SU-DHL-6 (cell line): ENCODE measurements around the gene NMUR2.

Source experiments
- H2AFZ ChIP-seq: fragments of 200-600 bp; sonication (generic); 2 replicates; pipeline ENCODE4 v1.6.1; 2014; ENCODE audit warnings: low read depth, mild to moderate bottlenecking, moderate library complexity, mixed read lengths, antibody characterized with exemption, low read length; ENCODE audit not compliant: severe bottlenecking
- H3F3A ChIP-seq: fragments of 200-600 bp; shearing (Covaris generic); 2 replicates; pipeline ENCODE4 v1.6.0; 2016; ENCODE audit warnings: antibody characterized with exemption, mild to moderate bottlenecking; ENCODE audit not compliant: insufficient read depth
- H3K27ac ChIP-seq: fragments of 200-600 bp; sonication (generic); 2 replicates; pipeline ENCODE4 v1.5.1; 2016; ENCODE audit warnings: low read depth, mild to moderate bottlenecking, low read length, moderate library complexity, mixed read lengths
- H3K27me3 ChIP-seq: fragments of 200-600 bp; sonication (generic), shearing (Covaris generic); 2 replicates; pipeline ENCODE4 v1.6.0; 2014; ENCODE audit warnings: mild to moderate bottlenecking, low read length
- H3K36me3 ChIP-seq: fragments of 200-600 bp; sonication (generic); 2 replicates; pipeline ENCODE4 v1.6.1; 2014; ENCODE audit warnings: mild to moderate bottlenecking, low read length, mixed read lengths
- H3K4me2 ChIP-seq: fragments of 300-600, 200-600 bp; shearing (Covaris generic), sonication (generic); 2 replicates; pipeline ENCODE4 v1.6.0; 2014; ENCODE audit warnings: low read length, low read depth, mild to moderate bottlenecking; ENCODE audit not compliant: poor library complexity, severe bottlenecking
- H3K4me3 ChIP-seq: fragments of 200-600 bp; sonication (generic); 2 replicates; pipeline ENCODE4 v1.5.1; 2014; ENCODE audit warnings: antibody characterized with exemption, low read length, mild to moderate bottlenecking, mixed read lengths; ENCODE audit not compliant: insufficient read depth, poor library complexity, severe bottlenecking
- H3K79me2 ChIP-seq: fragments of 200-600 bp; sonication (generic); 2 replicates; pipeline ENCODE4 v1.6.1; 2014; ENCODE audit warnings: mild to moderate bottlenecking, low read length, moderate library complexity; ENCODE audit not compliant: insufficient read depth
- H3K9ac ChIP-seq: fragments of 200-600 bp; sonication (generic); 2 replicates; pipeline ENCODE4 v1.7.0; 2014; ENCODE audit warnings: mild to moderate bottlenecking, low read length
- H3K9me2 ChIP-seq: fragments of 200-600 bp; sonication (generic); replicated peaks from 2 replicates; pipeline ENCODE4 v1.6.1; 2014; ENCODE audit warnings: low read length; ENCODE audit not compliant: insufficient read depth
- H3K9me3 ChIP-seq: fragments of 200-600 bp; sonication (generic); 2 replicates; pipeline ENCODE4 v1.6.1; 2014; ENCODE audit warnings: low read length, mixed read lengths; ENCODE audit not compliant: insufficient read depth
- H4K20me1 ChIP-seq: fragments of 200-600 bp; sonication (generic); 2 replicates; pipeline ENCODE4 v1.6.1; 2014; ENCODE audit warnings: low read depth, mild to moderate bottlenecking, antibody characterized with exemption, low read length, moderate library complexity, mixed read lengths
- CTCF ChIP-seq: fragments of 200-600 bp; sonication (generic); IDR thresholded peaks from one replicate; pipeline ENCODE4 v1.5.1; 2017; ENCODE audit warnings: antibody characterized with exemption, mild to moderate bottlenecking, low read length, moderate library complexity; ENCODE audit not compliant: insufficient read depth, poor library complexity, severe bottlenecking
- EZH2phosphoT487 ChIP-seq: fragments of 200-600 bp; sonication (generic), shearing (Covaris generic); conservative IDR thresholded peaks from 2 replicates; pipeline ENCODE4 v1.6.1; 2018; ENCODE audit warnings: mild to moderate bottlenecking, antibody characterized with exemption, low read length, moderate library complexity, mixed read lengths

The NMUR2 gene

GRCh38 chr5:152437866-152438265, 32.8 kb upstream of the NMUR2 start:
- Histone ChIP-seq H4K20me1 (no peaks in the 10 kb centered on the region), H3K36me3 (no peaks in the 10 kb centered on the region), H3K9me3 (no peaks in the 10 kb centered on the region), H2AFZ (no peak overlapping the region), H3K9ac (no peak overlapping the region), H3K79me2 (no peaks in the 10 kb centered on the region), H3F3A (no peaks in the 10 kb centered on the region), H3K9me2 (no peaks in the 10 kb centered on the region), H3K27ac (no peak overlapping the region), H3K27me3 (no peaks in the 10 kb centered on the region), H3K4me3 (no peak overlapping the region), H3K4me2 (no peak overlapping the region)
- TF ChIP-seq CTCF (no peak), EZH2phosphoT487 (no peak)

GRCh38 chr5:152427721-152428120, 22.6 kb upstream of the NMUR2 start:
- Histone ChIP-seq H3K27me3 (no peaks in the 10 kb centered on the region), H3K27ac (no peak overlapping the region), H3K36me3 (no peaks in the 10 kb centered on the region), H3K9me3 (no peaks in the 10 kb centered on the region), H3K9me2 (no peaks in the 10 kb centered on the region), H3K79me2 (no peaks in the 10 kb centered on the region), H3K4me2 (no peak overlapping the region), H3F3A (no peaks in the 10 kb centered on the region), H3K4me3 (no peak overlapping the region), H2AFZ (no peak overlapping the region), H4K20me1 (no peaks in the 10 kb centered on the region), H3K9ac (no peak overlapping the region)
- TF ChIP-seq EZH2phosphoT487 (no peak), CTCF (no peak)

DNA sequence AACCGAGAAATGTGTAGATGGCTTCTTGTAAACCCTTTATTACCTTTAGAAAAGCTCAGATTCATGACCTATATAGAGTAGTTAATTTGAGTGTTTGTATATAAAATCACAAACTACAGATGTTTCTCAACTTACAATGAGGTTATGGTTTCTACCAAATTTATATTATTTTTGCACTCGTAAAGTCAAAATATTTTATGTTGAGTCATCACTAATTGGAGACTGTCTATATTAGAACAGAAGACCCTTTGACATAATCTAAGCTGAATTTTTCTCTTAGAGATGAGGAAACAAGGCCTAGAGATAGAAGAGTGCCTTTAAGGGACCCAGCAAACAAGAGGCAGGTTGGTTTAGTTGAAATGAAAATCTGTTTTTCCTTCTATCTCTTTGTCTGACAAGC, 20.0 kb upstream of the NMUR2 start:
- H4K20me1 ChIP-seq = no peaks in the 10 kb centered on the region
- TF ChIP-seq CTCF (no peak), EZH2phosphoT487 (no peak)
- no peak overlapping the region for H3K4me2 ChIP-seq
- H3K9ac ChIP-seq = no peak overlapping the region
- H3K36me3 ChIP-seq = no peaks in the 10 kb centered on the region
- H3K27me3 ChIP-seq = no peaks in the 10 kb centered on the region
- H3K4me3 ChIP-seq = no peak overlapping the region
- H3F3A ChIP-seq = no peaks in the 10 kb centered on the region
- no peaks in the 10 kb centered on the region for H3K9me2 ChIP-seq
- no peak overlapping the region for H3K27ac ChIP-seq
- no peak overlapping the region for H2AFZ ChIP-seq
- H3K9me3 ChIP-seq = no peaks in the 10 kb centered on the region
- no peaks in the 10 kb centered on the region for H3K79me2 ChIP-seq

- no peak overlapping the region for H3K4me2 ChIP-seq
- H3K9me2 ChIP-seq = no peaks in the 10 kb centered on the region
- TF ChIP-seq EZH2phosphoT487 = no peak
- no peak for TF ChIP-seq CTCF
- H3K9me3 ChIP-seq = no peaks in the 10 kb centered on the region
- no peaks in the 10 kb centered on the region for H3F3A ChIP-seq
- H3K4me3 ChIP-seq = no peak overlapping the region
- H2AFZ ChIP-seq = no peak overlapping the region
- H3K27me3 ChIP-seq = no peaks in the 10 kb centered on the region
- H4K20me1 ChIP-seq = no peaks in the 10 kb centered on the region
- H3K36me3 ChIP-seq = no peaks in the 10 kb centered on the region
- H3K79me2 ChIP-seq = no peaks in the 10 kb centered on the region
- no peak overlapping the region for H3K9ac ChIP-seq
- no peak overlapping the region for H3K27ac ChIP-seq
These were observed 19.4 kb upstream of the NMUR2 start for GRCh38 chr5:152424501-152424900.
